ENCODE results near the gene IFITM1.

GRCh38 chr11:287821-288477, 25.9 kb upstream of the IFITM1 start:
- TF ChIP-seq CTCF (optimal IDR thresholded peaks at IDR 0.05 in 1 of 3, IDR thresholded peaks at IDR 0.05 in 1 of 3, conservative IDR thresholded peaks at IDR 0.05 in 1 of 3; ENCODE audit: extremely low read depth in 1 of 3, insufficient read depth in 2 of 3, low read length in 3 of 3) (no peak), EZH2 (IDR thresholded peaks at IDR 0.05; ENCODE audit: low read length) (no peak)

All from keratinocyte (primary cell).